ENCODE measurements around the gene PRAMEF11.

DNA sequence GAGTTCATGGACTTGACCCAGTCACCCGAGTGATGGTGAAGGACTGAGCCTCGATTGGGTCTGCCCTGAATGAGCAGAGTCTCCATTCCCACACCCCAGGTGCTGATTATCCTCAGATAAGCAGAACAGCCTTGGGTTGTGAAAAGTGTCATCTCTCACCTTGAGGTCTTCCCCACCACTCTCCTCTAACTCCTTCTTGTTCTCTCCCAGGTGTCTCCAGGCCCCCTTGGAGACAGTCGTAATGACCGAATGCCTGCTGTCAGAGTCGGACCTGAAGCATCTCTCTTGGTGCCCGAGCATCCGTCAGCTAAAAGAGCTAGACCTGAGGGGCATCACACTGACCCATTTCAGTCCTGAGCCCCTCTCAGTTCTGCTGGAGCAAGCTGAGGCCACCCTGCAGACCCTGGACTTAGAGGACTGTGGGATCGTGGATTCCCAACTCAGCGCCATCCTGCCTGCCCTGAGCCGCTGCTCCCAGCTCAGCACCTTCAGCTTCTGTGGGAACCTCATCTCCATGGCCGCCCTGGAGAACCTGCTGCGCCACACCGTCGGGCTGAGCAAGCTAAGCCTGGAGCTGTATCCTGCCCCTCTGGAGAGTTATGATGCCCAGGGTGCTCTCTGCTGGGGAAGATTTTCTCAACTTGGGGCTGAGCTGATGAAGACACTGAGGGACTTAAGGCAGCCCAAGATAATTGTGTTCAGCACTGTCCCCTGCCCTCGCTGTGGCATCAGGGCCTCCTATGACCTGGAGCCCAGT is 54.2 kb downstream of the PRAMEF11 start:
- TF ChIP-seq, protein P1, sequence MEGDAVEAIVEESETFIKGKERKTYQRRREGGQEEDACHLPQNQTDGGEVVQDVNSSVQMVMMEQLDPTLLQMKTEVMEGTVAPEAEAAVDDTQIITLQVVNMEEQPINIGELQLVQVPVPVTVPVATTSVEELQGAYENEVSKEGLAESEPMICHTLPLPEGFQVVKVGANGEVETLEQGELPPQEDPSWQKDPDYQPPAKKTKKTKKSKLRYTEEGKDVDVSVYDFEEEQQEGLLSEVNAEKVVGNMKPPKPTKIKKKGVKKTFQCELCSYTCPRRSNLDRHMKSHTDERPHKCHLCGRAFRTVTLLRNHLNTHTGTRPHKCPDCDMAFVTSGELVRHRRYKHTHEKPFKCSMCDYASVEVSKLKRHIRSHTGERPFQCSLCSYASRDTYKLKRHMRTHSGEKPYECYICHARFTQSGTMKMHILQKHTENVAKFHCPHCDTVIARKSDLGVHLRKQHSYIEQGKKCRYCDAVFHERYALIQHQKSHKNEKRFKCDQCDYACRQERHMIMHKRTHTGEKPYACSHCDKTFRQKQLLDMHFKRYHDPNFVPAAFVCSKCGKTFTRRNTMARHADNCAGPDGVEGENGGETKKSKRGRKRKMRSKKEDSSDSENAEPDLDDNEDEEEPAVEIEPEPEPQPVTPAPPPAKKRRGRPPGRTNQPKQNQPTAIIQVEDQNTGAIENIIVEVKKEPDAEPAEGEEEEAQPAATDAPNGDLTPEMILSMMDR (IDR thresholded peaks at IDR 0.05) = no peak
- TF ChIP-seq POLR2A (IDR thresholded peaks at IDR 0.05) = no peak

Measured in lower leg skin (tissue), 3 donors.